ENCODE measurements around the gene PRX. TPM values are rescaled to one million over a fixed set of nuclear protein-coding genes. Genes with fewer than 3 reads are reported as not detected.
"Not testable (repeated sequence)": the region's sequence is repeated elsewhere in the genome, so short reads cannot be mapped to it uniquely, and the experiment has no call there.

PRX gene
- total RNA-seq, 1 experiment from 2014 or later: 3.4 TPM

- no peak overlapping the region for H3K4me3 ChIP-seq (ENCODE audit: low read depth in 2 of 2, low read length in 2 of 2)
- no peak for DNase-seq (ENCODE audit: low read depth, low spot score)
- H3K27me3 ChIP-seq (ENCODE audit: control insufficient read depth, insufficient read depth, low read length): no peaks in the 10 kb centered on the region
- BruUV-seq (replicated peaks): no TSS peak
- ATAC-seq: no peak
- H3K36me3 ChIP-seq (ENCODE audit: control insufficient read depth, insufficient read depth, low read length): no peaks in the 10 kb centered on the region
- ChIA-PET POLR2A (interaction anchor here (0.6 kb wide), 1 partner anchor 134 kb away, joined by 5 read pairs; no protein-coding TSS in a partner anchor), CTCF (no interaction called here)
- H3K9me3 ChIP-seq (ENCODE audit: control insufficient read depth, insufficient read depth, low read depth, low read length): no peaks in the 10 kb centered on the region
- intact Hi-C loops (cut with micrococcal nuclease; ENCODE audit: unreplicated experiment) (no loop called here), in situ Hi-C loops (cut with HindIII; ENCODE audit: low pct_unique_long_range_greater_than_20kb, low sequenced_read_pairs) (no loop called here)
- peaks cover 6% of the 10 kb centered on the region for H3K4me1 ChIP-seq (ENCODE audit: control insufficient read depth, insufficient read depth, low read length)
- 0 out of 2 replicates have a peak overlapping the region, but pooled peaks have one; percentile 44 for H3K27ac ChIP-seq (ENCODE audit: low read length)
- TF ChIP-seq CTCF (IDR thresholded peaks at IDR 0.05) (no peak), REST (IDR thresholded peaks at IDR 0.05; ENCODE audit: insufficient read depth in 1 of 2, low read depth in 2 of 2, low read length in 1 of 2) (no peak), SIN3A (IDR thresholded peaks at IDR 0.05; ENCODE audit: borderline replicate concordance, insufficient read depth, low read depth, low read length) (no peak), POLR2AphosphoS5 (IDR thresholded peaks at IDR 0.05; ENCODE audit: low read depth, low read length) (no peak), TCF7L2 (IDR thresholded peaks at IDR 0.05; ENCODE audit: low read depth, low read length) (no peak)
Observed at GRCh38 chr19:40431698-40432097, 18.5 kb upstream of the PRX start.

- CTCF ChIA-PET; DNase-seq (ENCODE audit: low read depth, low spot score); H3K9me3 ChIP-seq (ENCODE audit: control insufficient read depth, insufficient read depth, low read depth, low read length); H3K4me3 ChIP-seq (ENCODE audit: low read depth in 2 of 2, low read length in 2 of 2); BruUV-seq (replicated peaks); intact Hi-C loops (cut with micrococcal nuclease; ENCODE audit: unreplicated experiment); in situ Hi-C loops (cut with HindIII; ENCODE audit: low pct_unique_long_range_greater_than_20kb, low sequenced_read_pairs); H3K4me1 ChIP-seq (ENCODE audit: control insufficient read depth, insufficient read depth, low read length); H3K27me3 ChIP-seq (ENCODE audit: control insufficient read depth, insufficient read depth, low read length); ATAC-seq; H3K36me3 ChIP-seq (ENCODE audit: control insufficient read depth, insufficient read depth, low read length); H3K27ac ChIP-seq (ENCODE audit: low read length): not testable (repeated sequence)
- POLR2A ChIA-PET: interaction anchor here (0.6 kb wide), 1 partner anchor 885 kb away, joined by 4 read pairs; no protein-coding TSS in a partner anchor
Observed at GRCh38 chr19:40430242-40430641, 17.1 kb upstream of the PRX start.

- H3K27ac ChIP-seq (ENCODE audit: low read length); H3K9me3 ChIP-seq (ENCODE audit: control insufficient read depth, insufficient read depth, low read depth, low read length); DNase-seq (ENCODE audit: low read depth, low spot score); POLR2A ChIA-PET; H3K36me3 ChIP-seq (ENCODE audit: control insufficient read depth, insufficient read depth, low read length); H3K4me1 ChIP-seq (ENCODE audit: control insufficient read depth, insufficient read depth, low read length); ATAC-seq; in situ Hi-C loops (cut with HindIII; ENCODE audit: low pct_unique_long_range_greater_than_20kb, low sequenced_read_pairs); H3K4me3 ChIP-seq (ENCODE audit: low read depth in 2 of 2, low read length in 2 of 2); H3K27me3 ChIP-seq (ENCODE audit: control insufficient read depth, insufficient read depth, low read length); intact Hi-C loops (cut with micrococcal nuclease; ENCODE audit: unreplicated experiment); BruUV-seq (replicated peaks): not testable (repeated sequence)
- CTCF ChIA-PET: interaction anchor here (0.6 kb wide), 1 partner anchor 1135 kb away, joined by 4 read pairs; no protein-coding TSS in a partner anchor
Observed at GRCh38 chr19:40428197-40428596, 15.0 kb upstream of the PRX start.

Data from Panc1 (cell line).